HepG2 (cell line): ENCODE measurements around the gene CES2. TPM values are rescaled to one million over a fixed set of nuclear protein-coding genes. Genes with fewer than 3 reads are reported as not detected.

Experiments
- AFF4 ChIP-seq: sonication (generic); formaldehyde crosslinking; IDR thresholded peaks from 2 replicates; pipeline ENCODE4 v1.4.0; 2020; ENCODE audit warnings: missing genetic modification reagents
- CEBPG ChIP-seq: IDR thresholded peaks from 2 replicates; pipeline ENCODE4 v1.6.1; 2016
- JUNB ChIP-seq: sonication (generic); formaldehyde crosslinking; IDR thresholded peaks from 2 replicates; pipeline ENCODE4 v1.8.0; 2022; ENCODE audit warnings: missing genetic modification reagents, mild to moderate bottlenecking, borderline replicate concordance
- KLF11 ChIP-seq: IDR thresholded peaks from 2 replicates; pipeline ENCODE4 v1.6.1; 2016; ENCODE audit warnings: missing compliant biosample characterization
- RAD21 ChIP-seq: fragments of 450-650 bp; formaldehyde crosslinking; IDR thresholded peaks from 2 replicates; pipeline ENCODE4 v1.5.0; 2020; ENCODE audit warnings: mild to moderate bottlenecking
- REXO4 ChIP-seq: sonication (generic); formaldehyde crosslinking; IDR thresholded peaks from 2 replicates; pipeline ENCODE4 v1.8.0; 2022; ENCODE audit warnings: missing genetic modification reagents, mild to moderate bottlenecking, borderline replicate concordance
- SMAD1 ChIP-seq: sonication (generic); formaldehyde crosslinking; IDR thresholded peaks from 2 replicates; pipeline ENCODE4 v1.4.0; 2020; ENCODE audit warnings: missing genetic modification reagents, low read depth, mild to moderate bottlenecking, borderline replicate concordance
- SP4 ChIP-seq: sonication (generic); formaldehyde crosslinking; IDR thresholded peaks from 2 replicates; pipeline ENCODE4 v1.8.1; 2023; ENCODE audit warnings: mild to moderate bottlenecking, missing genetic modification reagents
- ZNF180 ChIP-seq: sonication (generic); formaldehyde crosslinking; IDR thresholded peaks from 2 replicates; pipeline ENCODE4 v1.4.0; 2020; ENCODE audit warnings: low read depth, missing genetic modification reagents, borderline replicate concordance
- ZNF281 ChIP-seq: sonication (generic); formaldehyde crosslinking; IDR thresholded peaks from 2 replicates; pipeline ENCODE4 v1.4.0; 2020; ENCODE audit warnings: missing genetic modification reagents, borderline replicate concordance
- ZNF362 ChIP-seq: sonication (generic); formaldehyde crosslinking; IDR thresholded peaks from 2 replicates; pipeline ENCODE4 v1.4.0; 2020; ENCODE audit warnings: missing genetic modification reagents, mild to moderate bottlenecking, borderline replicate concordance
- ZNF451 ChIP-seq: sonication (generic); formaldehyde crosslinking; IDR thresholded peaks from 2 replicates; pipeline ENCODE4 v1.5.0; 2020; ENCODE audit warnings: mild to moderate bottlenecking, missing genetic modification reagents
- ZNF670 ChIP-seq: sonication (generic); formaldehyde crosslinking; IDR thresholded peaks from 2 replicates; pipeline ENCODE4 v1.8.0; 2022; ENCODE audit warnings: mild to moderate bottlenecking, missing genetic modification reagents, borderline replicate concordance
- ZNF703 ChIP-seq: sonication (generic); formaldehyde crosslinking; IDR thresholded peaks from 2 replicates; pipeline ENCODE4 v1.5.1; 2020; ENCODE audit warnings: missing genetic modification reagents, mild to moderate bottlenecking, moderate library complexity, borderline replicate concordance
- ZNF83 ChIP-seq: sonication (generic); formaldehyde crosslinking; IDR thresholded peaks from 2 replicates; pipeline ENCODE4 v1.4.0; 2020; ENCODE audit warnings: missing genetic modification reagents, mild to moderate bottlenecking, borderline replicate concordance
- polyA plus RNA-seq, 8 experiments: library from polyadenylated mRNA; depleted of rRNA in 3 of 8; stranded (reverse) in 7 of 8; unstranded in 1 of 8; fragments of >200 nt; fragmentation: Illumina TruSeq in 4 of 8; extraction: Trizol in 4 of 8; gene quantifications; 2 replicates each; pipeline versions ENCODE4 v1.2.1 to v1.2.3, GENCODE V29; 2011 to 2016; ENCODE audit warnings: low read depth in 4 of 8, missing spikeins in 1 of 8, mixed read lengths in 1 of 8; ENCODE audit not compliant: insufficient read depth in 1 of 8
- total RNA-seq, 5 experiments: library from RNA; depleted of rRNA; stranded (reverse); fragments of >200 nt; fragmentation: Illumina TruSeq; extraction: Trizol; gene quantifications; 2 replicates each; pipeline ENCODE4 v1.2.3, GENCODE V29; 2016; ENCODE audit warnings: low read depth in 1 of 5
- TF ChIP-seq, protein P1 (sequence below): sonication (generic); formaldehyde crosslinking; conservative IDR thresholded peaks from 2 replicates; pipeline ENCODE4 v1.8.0; 2022; ENCODE audit warnings: low read depth, missing genetic modification reagents
- TF ChIP-seq, protein P2 (sequence below): sonication (generic); formaldehyde crosslinking; IDR thresholded peaks from 2 replicates; pipeline ENCODE4 v1.4.0; 2020; ENCODE audit warnings: missing genetic modification reagents, borderline replicate concordance

Gene CES2
- total and polyA plus RNA-seq, 2 of the 13 experiments (the other 11 are each of a cell fraction or from before 2014, with no cell fraction given) = 50.6 to 63.8 TPM

GRCh38 chr16:66928702-66929388 is 6.5 kb upstream of the CES2 start (continued):
- TF ChIP-seq ZNF362 (peak; percentile 92), REXO4 (CRISPR knock-in tag) (no peak), RAD21 (CRISPR knock-in tag) (peak; percentile 65), ZNF703 (CRISPR knock-in tag) (no peak), ZNF281 (CRISPR knock-in tag) (no peak), KLF11 (no peak), SP4 (no peak), JUNB (CRISPR knock-in tag) (no peak), ZNF670 (CRISPR knock-in tag) (no peak), CEBPG (no peak), SMAD1 (CRISPR knock-in tag) (no peak), ZNF451 (CRISPR knock-in tag) (no peak), ZNF83 (CRISPR knock-in tag) (no peak), ZNF180 (no peak), AFF4 (CRISPR knock-in tag) (no peak)
- TF ChIP-seq, protein P1, sequence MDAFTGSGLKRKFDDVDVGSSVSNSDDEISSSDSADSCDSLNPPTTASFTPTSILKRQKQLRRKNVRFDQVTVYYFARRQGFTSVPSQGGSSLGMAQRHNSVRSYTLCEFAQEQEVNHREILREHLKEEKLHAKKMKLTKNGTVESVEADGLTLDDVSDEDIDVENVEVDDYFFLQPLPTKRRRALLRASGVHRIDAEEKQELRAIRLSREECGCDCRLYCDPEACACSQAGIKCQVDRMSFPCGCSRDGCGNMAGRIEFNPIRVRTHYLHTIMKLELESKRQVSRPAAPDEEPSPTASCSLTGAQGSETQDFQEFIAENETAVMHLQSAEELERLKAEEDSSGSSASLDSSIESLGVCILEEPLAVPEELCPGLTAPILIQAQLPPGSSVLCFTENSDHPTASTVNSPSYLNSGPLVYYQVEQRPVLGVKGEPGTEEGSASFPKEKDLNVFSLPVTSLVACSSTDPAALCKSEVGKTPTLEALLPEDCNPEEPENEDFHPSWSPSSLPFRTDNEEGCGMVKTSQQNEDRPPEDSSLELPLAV = no peak
- TF ChIP-seq, protein P2, sequence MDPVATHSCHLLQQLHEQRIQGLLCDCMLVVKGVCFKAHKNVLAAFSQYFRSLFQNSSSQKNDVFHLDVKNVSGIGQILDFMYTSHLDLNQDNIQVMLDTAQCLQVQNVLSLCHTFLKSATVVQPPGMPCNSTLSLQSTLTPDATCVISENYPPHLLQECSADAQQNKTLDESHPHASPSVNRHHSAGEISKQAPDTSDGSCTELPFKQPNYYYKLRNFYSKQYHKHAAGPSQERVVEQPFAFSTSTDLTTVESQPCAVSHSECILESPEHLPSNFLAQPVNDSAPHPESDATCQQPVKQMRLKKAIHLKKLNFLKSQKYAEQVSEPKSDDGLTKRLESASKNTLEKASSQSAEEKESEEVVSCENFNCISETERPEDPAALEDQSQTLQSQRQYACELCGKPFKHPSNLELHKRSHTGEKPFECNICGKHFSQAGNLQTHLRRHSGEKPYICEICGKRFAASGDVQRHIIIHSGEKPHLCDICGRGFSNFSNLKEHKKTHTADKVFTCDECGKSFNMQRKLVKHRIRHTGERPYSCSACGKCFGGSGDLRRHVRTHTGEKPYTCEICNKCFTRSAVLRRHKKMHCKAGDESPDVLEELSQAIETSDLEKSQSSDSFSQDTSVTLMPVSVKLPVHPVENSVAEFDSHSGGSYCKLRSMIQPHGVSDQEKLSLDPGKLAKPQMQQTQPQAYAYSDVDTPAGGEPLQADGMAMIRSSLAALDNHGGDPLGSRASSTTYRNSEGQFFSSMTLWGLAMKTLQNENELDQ (CRISPR knock-in tag) = no peak
